OCI-LY1 (cell line): ENCODE data around the gene KCNE1.

Source experiments
- H2AFZ ChIP-seq: fragments of 200-600 bp; sonication (generic), shearing (Covaris generic); 2 replicates; pipeline ENCODE4 v1.6.0; 2014; ENCODE audit warnings: antibody characterized with exemption, mild to moderate bottlenecking, low read length
- H3F3A ChIP-seq: fragments of 200-600 bp; sonication (generic), shearing (Covaris generic); 2 replicates; pipeline ENCODE4 v1.6.0; 2014; ENCODE audit warnings: mild to moderate bottlenecking, antibody characterized with exemption, low read length, moderate library complexity; ENCODE audit not compliant: insufficient read depth
- H3K27ac ChIP-seq: fragments of 200-600 bp; sonication (generic); 2 replicates; pipeline ENCODE4 v1.5.1; 2014; ENCODE audit warnings: low read length, mixed run types, mild to moderate bottlenecking, low read depth; ENCODE audit not compliant: poor library complexity, severe bottlenecking
- H3K27me3 ChIP-seq: fragments of 200-600 bp; sonication (generic); 2 replicates; pipeline ENCODE4 v1.6.0; 2014; ENCODE audit warnings: antibody characterized with exemption, mild to moderate bottlenecking, low read length, moderate library complexity; ENCODE audit not compliant: insufficient read depth
- H3K36me3 ChIP-seq: fragments of 200-600 bp; sonication (generic); 2 replicates; pipeline ENCODE4 v1.6.1; 2014; ENCODE audit warnings: mild to moderate bottlenecking, antibody characterized with exemption, low read length, moderate library complexity, mixed read lengths; ENCODE audit not compliant: insufficient read depth
- H3K4me1 ChIP-seq: fragments of 200-600 bp; sonication (generic); 2 replicates; pipeline ENCODE4 v1.5.1; 2014; ENCODE audit warnings: mild to moderate bottlenecking, low read length, moderate library complexity; ENCODE audit not compliant: insufficient read depth, severe bottlenecking
- H3K4me2 ChIP-seq: fragments of 200-600 bp; sonication (generic), shearing (Covaris generic); 2 replicates; pipeline ENCODE4 v1.6.1; 2014; ENCODE audit warnings: low read length
- H3K4me3 ChIP-seq: fragments of 200-600 bp; sonication (generic); 2 replicates; pipeline ENCODE4 v1.5.1; 2014; ENCODE audit warnings: low read length, low read depth, mild to moderate bottlenecking, mixed read lengths; ENCODE audit not compliant: poor library complexity, severe bottlenecking
- H3K79me2 ChIP-seq: fragments of 200-600 bp; shearing (Covaris generic); 2 replicates; pipeline ENCODE4 v1.6.1; 2016; ENCODE audit warnings: mixed run types, low read length, mixed read lengths; ENCODE audit not compliant: insufficient read depth
- H3K9ac ChIP-seq: fragments of 200-600 bp; sonication (generic), shearing (Covaris generic); 2 replicates; pipeline ENCODE4 v1.6.1; 2014; ENCODE audit warnings: mild to moderate bottlenecking, low read length, mixed read lengths
- H3K9me2 ChIP-seq: fragments of 200-600 bp; sonication (generic), shearing (Covaris generic); 2 replicates; pipeline ENCODE4 v1.6.1; 2014; ENCODE audit warnings: low read depth, mild to moderate bottlenecking, low read length, mixed read lengths
- H3K9me3 ChIP-seq: fragments of 200-600 bp; shearing (Covaris generic); 2 replicates; pipeline ENCODE4 v1.6.1; 2014; ENCODE audit warnings: low read length, mixed read lengths
- H4K20me1 ChIP-seq: fragments of 200-600 bp; sonication (generic), shearing (Covaris generic); 2 replicates; pipeline ENCODE4 v1.6.0; 2016; ENCODE audit warnings: mild to moderate bottlenecking, low read length; ENCODE audit not compliant: insufficient read depth
- EZH2 ChIP-seq: fragments of 200-600 bp; sonication (generic), shearing (Covaris generic); IDR thresholded peaks from 2 replicates; pipeline ENCODE4 v1.8.0; 2017; ENCODE audit warnings: borderline replicate concordance, mixed run types, mild to moderate bottlenecking, antibody characterized with exemption, low read length, moderate library complexity, mixed read lengths
- TF ChIP-seq, protein P1 (sequence below): fragments of 200-600 bp; sonication (generic), shearing (Covaris generic); IDR thresholded peaks from 2 replicates; pipeline ENCODE4 v1.5.1; 2017; ENCODE audit warnings: mild to moderate bottlenecking, antibody characterized with exemption, low read length, moderate library complexity, mixed read lengths

Gene KCNE1

DNA sequence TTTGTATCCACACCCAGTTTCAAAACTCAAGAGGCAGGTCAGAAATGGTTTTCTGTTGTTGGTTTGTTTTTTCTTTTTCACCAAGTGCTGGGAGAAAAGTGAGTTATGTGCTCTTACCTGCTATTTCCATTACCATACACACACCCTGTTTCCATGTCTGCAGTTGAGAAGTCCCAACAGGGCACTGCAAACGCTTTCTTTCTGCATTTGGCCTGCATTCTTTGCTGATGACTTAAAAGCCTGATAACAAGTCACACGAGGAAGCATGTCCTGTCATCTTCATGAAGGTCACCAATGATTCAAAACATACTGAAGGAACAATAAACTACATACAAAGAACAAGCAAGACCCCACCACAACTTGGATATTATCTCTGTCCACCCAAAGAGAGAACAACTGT lies 24.8 kb upstream of the KCNE1 start:
- no peaks in the 10 kb centered on the region for H3K36me3 ChIP-seq
- H4K20me1 ChIP-seq, result no peaks in the 10 kb centered on the region
- no peaks in the 10 kb centered on the region for H3K79me2 ChIP-seq
- no peak overlapping the region for H3K4me2 ChIP-seq
- no peaks in the 10 kb centered on the region for H3F3A ChIP-seq
- no peaks in the 10 kb centered on the region for H3K4me1 ChIP-seq
- no peak for TF ChIP-seq EZH2
- TF ChIP-seq, protein P1, sequence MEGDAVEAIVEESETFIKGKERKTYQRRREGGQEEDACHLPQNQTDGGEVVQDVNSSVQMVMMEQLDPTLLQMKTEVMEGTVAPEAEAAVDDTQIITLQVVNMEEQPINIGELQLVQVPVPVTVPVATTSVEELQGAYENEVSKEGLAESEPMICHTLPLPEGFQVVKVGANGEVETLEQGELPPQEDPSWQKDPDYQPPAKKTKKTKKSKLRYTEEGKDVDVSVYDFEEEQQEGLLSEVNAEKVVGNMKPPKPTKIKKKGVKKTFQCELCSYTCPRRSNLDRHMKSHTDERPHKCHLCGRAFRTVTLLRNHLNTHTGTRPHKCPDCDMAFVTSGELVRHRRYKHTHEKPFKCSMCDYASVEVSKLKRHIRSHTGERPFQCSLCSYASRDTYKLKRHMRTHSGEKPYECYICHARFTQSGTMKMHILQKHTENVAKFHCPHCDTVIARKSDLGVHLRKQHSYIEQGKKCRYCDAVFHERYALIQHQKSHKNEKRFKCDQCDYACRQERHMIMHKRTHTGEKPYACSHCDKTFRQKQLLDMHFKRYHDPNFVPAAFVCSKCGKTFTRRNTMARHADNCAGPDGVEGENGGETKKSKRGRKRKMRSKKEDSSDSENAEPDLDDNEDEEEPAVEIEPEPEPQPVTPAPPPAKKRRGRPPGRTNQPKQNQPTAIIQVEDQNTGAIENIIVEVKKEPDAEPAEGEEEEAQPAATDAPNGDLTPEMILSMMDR, result no peak
- no peak overlapping the region for H3K9ac ChIP-seq
- no peak overlapping the region for H3K4me3 ChIP-seq
- H2AFZ ChIP-seq, result no peak overlapping the region
- no peaks in the 10 kb centered on the region for H3K27me3 ChIP-seq
- no peak overlapping the region for H3K27ac ChIP-seq
- no peaks in the 10 kb centered on the region for H3K9me2 ChIP-seq
- H3K9me3 ChIP-seq, result no peaks in the 10 kb centered on the region

DNA sequence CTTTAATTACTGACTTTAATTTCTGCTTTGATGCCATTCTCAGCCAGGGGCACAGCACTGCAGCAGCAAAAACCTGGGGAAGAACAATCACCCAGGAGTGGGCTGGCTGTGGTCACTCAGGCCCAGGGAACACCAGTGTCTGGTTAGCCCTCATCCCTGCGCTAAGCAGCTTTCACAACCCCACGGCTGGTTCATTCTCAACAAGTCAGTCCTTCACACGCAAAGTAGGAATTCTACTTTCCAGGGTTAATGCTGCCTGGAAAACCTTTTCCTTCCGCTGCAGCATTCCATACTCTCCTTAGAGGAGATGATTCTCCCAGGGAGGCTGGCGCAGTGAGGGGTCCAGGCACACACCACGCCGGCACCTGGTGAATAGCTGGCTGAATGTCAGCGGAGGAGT lies 24.3 kb upstream of the KCNE1 start:
- Histone ChIP-seq H3K4me3 (no peak overlapping the region), H3K36me3 (no peaks in the 10 kb centered on the region), H3K4me1 (no peaks in the 10 kb centered on the region), H3K9ac (no peak overlapping the region), H4K20me1 (no peaks in the 10 kb centered on the region), H2AFZ (no peak overlapping the region), H3K27me3 (no peaks in the 10 kb centered on the region), H3K4me2 (no peak overlapping the region), H3K9me3 (no peaks in the 10 kb centered on the region), H3F3A (no peaks in the 10 kb centered on the region), H3K27ac (no peak overlapping the region), H3K9me2 (no peaks in the 10 kb centered on the region), H3K79me2 (no peaks in the 10 kb centered on the region)
- TF ChIP-seq EZH2, result no peak
- TF ChIP-seq, protein P1, result no peak

DNA sequence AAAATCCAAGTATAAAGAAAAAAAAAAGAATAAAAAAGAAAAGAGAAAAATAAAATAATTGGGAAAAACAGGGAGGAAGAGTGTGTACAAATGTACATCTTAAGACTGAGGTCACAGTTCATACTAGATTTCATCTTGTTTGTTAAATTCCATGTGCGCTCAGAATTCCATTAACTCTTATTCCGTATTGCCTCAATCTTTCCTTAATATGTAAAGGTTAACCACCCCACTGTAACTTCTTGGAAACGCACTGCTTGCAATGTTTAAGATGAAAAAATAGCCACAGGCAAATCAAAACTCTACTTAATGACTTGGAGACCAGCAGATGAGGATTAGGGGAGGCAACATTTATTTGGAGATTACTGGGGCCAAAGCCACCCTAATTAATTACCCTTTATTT lies 23.9 kb upstream of the KCNE1 start:
- H3K36me3 ChIP-seq, result no peaks in the 10 kb centered on the region
- no peak overlapping the region for H3K4me2 ChIP-seq
- no peaks in the 10 kb centered on the region for H4K20me1 ChIP-seq
- H3K4me1 ChIP-seq, result no peaks in the 10 kb centered on the region
- no peak overlapping the region for H3K27ac ChIP-seq
- H3K9me2 ChIP-seq, result no peaks in the 10 kb centered on the region
- no peaks in the 10 kb centered on the region for H3K9me3 ChIP-seq
- H3F3A ChIP-seq, result no peaks in the 10 kb centered on the region
- H3K27me3 ChIP-seq, result no peaks in the 10 kb centered on the region
- H3K79me2 ChIP-seq, result no peaks in the 10 kb centered on the region
- no peak overlapping the region for H3K4me3 ChIP-seq
- TF ChIP-seq EZH2, result no peak
- TF ChIP-seq, protein P1, result no peak
- H2AFZ ChIP-seq, result no peak overlapping the region
- no peak overlapping the region for H3K9ac ChIP-seq
